Measurements from ENCODE around the gene CRYBB3. TPM values are rescaled to one million over a fixed set of nuclear protein-coding genes. Genes with fewer than 3 reads are reported as not detected.

The CRYBB3 gene
- total and polyA plus RNA-seq, 2 donors (not counting 3 experiments of a cell fraction or from before 2014, with no cell fraction given), result 0.59 to 1.2 TPM

- no TSS peak for BruUV-seq (replicated peaks)
- no peak overlapping the region for H3K27ac ChIP-seq (ENCODE audit: insufficient read depth, low read depth, low read length)
- dilution Hi-C loops (cut with MboI; ENCODE audit: extremely low pct_ligation_motif_present, low sequenced_read_pairs), result no loop called here
- H3K9me1 ChIP-seq (replicated peaks; ENCODE audit: control insufficient read depth, extremely low read depth, insufficient read depth, low read length), result no peaks in the 10 kb centered on the region
- DNase-seq (ENCODE audit: low read depth, low spot score) (no peak), FAIRE-seq (no peak)
- ChIA-PET CTCF (no interaction called here), POLR2A (no interaction called here)
- H3K36me3 ChIP-seq (ENCODE audit: control insufficient read depth in 2 of 2, extremely low read depth in 1 of 2, insufficient read depth in 2 of 2, low read length in 2 of 2), result no peaks in the 10 kb centered on the region
- no peaks in the 10 kb centered on the region for H3K79me2 ChIP-seq (ENCODE audit: control insufficient read depth, insufficient read depth, low read length)
- H4K20me1 ChIP-seq (replicated peaks; ENCODE audit: control insufficient read depth, extremely low read depth, insufficient read depth, low read length), result no peaks in the 10 kb centered on the region
- intact Hi-C loops (cut with micrococcal nuclease), result no loop called here
- H3K4me1 ChIP-seq (ENCODE audit: control insufficient read depth, extremely low read depth, insufficient read depth, low read length), result no peaks in the 10 kb centered on the region
- H2AFZ ChIP-seq (ENCODE audit: low read depth, low read length), result no peak overlapping the region
- no peak overlapping the region for H3K9ac ChIP-seq (replicated peaks; ENCODE audit: extremely low read depth, insufficient read depth, low read length)
- no peaks in the 10 kb centered on the region for H3K9me3 ChIP-seq (replicated peaks; ENCODE audit: control insufficient read depth, insufficient read depth, low read length)
- H3K4me3 ChIP-seq (replicated peaks in 1 of 3; ENCODE audit: insufficient read depth in 1 of 3, low read depth in 1 of 3, low read length in 3 of 3), result no peak overlapping the region
- no peak overlapping the region for H3K4me2 ChIP-seq (ENCODE audit: insufficient read depth, low read length)
- H3K27me3 ChIP-seq (ENCODE audit: control insufficient read depth in 2 of 2, insufficient read depth in 2 of 2, low read length in 2 of 2), result peaks cover 2 to 10% of the 10 kb centered on the region in 2 experiments
- TF ChIP-seq MAX (IDR thresholded peaks at IDR 0.05; ENCODE audit: insufficient read depth, insufficient read length) (no peak), MYC (IDR thresholded peaks at IDR 0.05; ENCODE audit: low read depth, low read length) (no peak), POLR2A (IDR thresholded peaks at IDR 0.05; ENCODE audit: low read depth, low read length) (no peak), CTCF (IDR thresholded peaks at IDR 0.05; ENCODE audit: extremely low read depth in 1 of 2, insufficient read depth in 1 of 2, low read depth in 1 of 2, low read length in 2 of 2) (no peak), FOS (IDR thresholded peaks at IDR 0.05; ENCODE audit: borderline replicate concordance, insufficient read depth, low read length) (no peak), GATA2 (IDR thresholded peaks at IDR 0.05; ENCODE audit: insufficient read depth, insufficient read length, low read depth, low read length) (no peak), JUN (IDR thresholded peaks at IDR 0.05; ENCODE audit: borderline replicate concordance, insufficient read depth, insufficient read length, low read depth) (no peak), EZH2 (IDR thresholded peaks at IDR 0.05; ENCODE audit: borderline replicate concordance, low read depth, low read length, severe bottlenecking) (no peak), POLR2AphosphoS5 (IDR thresholded peaks at IDR 0.05; ENCODE audit: insufficient read depth, low read depth, low read length) (no peak)
Observed at GRCh38 chr22:25223269-25223850, 23.7 kb downstream of the CRYBB3 start.

All from endothelial cell of umbilical vein (primary cell).